PFSK-1 (cell line): ENCODE measurements around the gene ISG20.

Experiments used
- FOXP2 ChIP-seq: optimal IDR thresholded peaks from 2 replicates; pipeline ENCODE3; 2011; ENCODE audit warnings: borderline replicate concordance, control low read depth, inconsistent platforms; ENCODE audit not compliant: insufficient read depth; ENCODE audit errors: extremely low read length, extremely low read depth
- POLR2AphosphoS5 ChIP-seq: IDR thresholded peaks from 2 replicates; pipeline ENCODE4 v1.6.1; 2012; ENCODE audit warnings: low read depth, mild to moderate bottlenecking, control low read depth, low read length, moderate library complexity
- SIN3A ChIP-seq: IDR thresholded peaks from 2 replicates; pipeline ENCODE4 v1.6.1; 2012; ENCODE audit warnings: mild to moderate bottlenecking, low read length, moderate library complexity, borderline replicate concordance; ENCODE audit not compliant: insufficient read depth
- TAF1 ChIP-seq: IDR thresholded peaks from 2 replicates; pipeline ENCODE4 v1.6.1; 2012; ENCODE audit warnings: low read length, control low read depth, borderline replicate concordance; ENCODE audit not compliant: insufficient read depth

DNA sequence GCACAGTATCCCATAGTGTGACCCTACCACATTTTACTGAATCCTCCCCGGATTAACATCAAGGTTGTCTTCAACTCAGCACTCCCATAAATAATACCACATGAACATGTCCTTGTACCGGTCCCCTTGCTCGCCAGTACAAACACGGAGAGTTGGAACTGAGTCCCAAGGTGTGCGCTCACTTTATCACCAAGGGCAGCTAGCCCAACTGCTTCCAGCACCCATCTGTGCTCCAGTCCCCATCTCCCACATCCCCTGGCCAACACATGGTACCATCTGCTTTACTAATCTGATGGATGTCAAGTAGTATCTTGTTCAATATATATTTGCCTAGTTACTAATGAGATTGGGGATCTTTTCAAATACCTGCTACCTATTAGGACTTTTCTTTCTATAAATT, 64.7 kb downstream of the ISG20 start:
- TF ChIP-seq SIN3A (no peak), TAF1 (no peak), FOXP2 (no peak), POLR2AphosphoS5 (no peak)
